AG04449 (cell line): ENCODE results near the gene PRR11.

Experiments used
- CTCF ChIA-PET: fragments of 350-600 bp; formaldehyde crosslinking; extraction: SDS; loops from one replicate; lab custom pipeline; 2021; ENCODE audit warnings: antibody characterized with exemption; lab: Yijun Ruan, JAX
- POLR2A ChIA-PET: fragments of 400-600, 350-600 bp; formaldehyde crosslinking; extraction: SDS; loops from one replicate; lab custom pipeline; 2020; ENCODE audit warnings: antibody characterized with exemption, inconsistent platforms; lab: Yijun Ruan, JAX
- DNase-seq: peaks from one replicate; pipeline ENCODE4 v3.0.0-alpha.2; 2010; ENCODE audit warnings: low read depth, low spot score
- H3K4me3 ChIP-seq: 2 replicates; pipeline ENCODE4 v1.5.1; 2011; ENCODE audit warnings: low read depth, mild to moderate bottlenecking, control low read depth, low read length
- CTCF ChIP-seq: IDR thresholded peaks from one replicate; pipeline ENCODE4 v1.5.1; 2011; ENCODE audit warnings: mild to moderate bottlenecking, moderate library complexity, low read length, control low read depth, inconsistent platforms; ENCODE audit not compliant: insufficient read depth; ENCODE audit errors: missing control alignments

Gene PRR11

DNA sequence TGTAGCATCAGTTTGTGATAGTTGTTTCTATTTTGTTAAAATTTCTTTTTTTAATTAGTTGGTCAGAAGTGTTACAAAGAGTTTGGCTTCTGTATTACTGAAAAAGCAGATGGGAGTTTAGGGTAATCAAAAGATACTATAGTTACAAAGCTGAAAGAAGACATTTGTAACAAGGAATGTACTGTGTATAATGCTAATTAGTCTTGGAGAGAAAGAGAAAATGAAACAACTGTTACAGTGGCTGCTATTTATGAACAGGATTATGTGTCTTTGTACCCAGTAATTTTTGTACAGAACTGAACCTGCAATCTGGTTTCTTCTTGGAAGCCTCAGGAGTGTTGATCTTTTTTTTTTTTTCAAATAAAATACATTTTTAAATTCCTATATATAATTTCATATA is 79.1 kb downstream of the PRR11 start:
- POLR2A ChIA-PET = no interaction called here
- no peak for TF ChIP-seq CTCF
- CTCF ChIA-PET = no interaction called here
- DNase-seq = no peak
- no peak overlapping the region for H3K4me3 ChIP-seq

DNA sequence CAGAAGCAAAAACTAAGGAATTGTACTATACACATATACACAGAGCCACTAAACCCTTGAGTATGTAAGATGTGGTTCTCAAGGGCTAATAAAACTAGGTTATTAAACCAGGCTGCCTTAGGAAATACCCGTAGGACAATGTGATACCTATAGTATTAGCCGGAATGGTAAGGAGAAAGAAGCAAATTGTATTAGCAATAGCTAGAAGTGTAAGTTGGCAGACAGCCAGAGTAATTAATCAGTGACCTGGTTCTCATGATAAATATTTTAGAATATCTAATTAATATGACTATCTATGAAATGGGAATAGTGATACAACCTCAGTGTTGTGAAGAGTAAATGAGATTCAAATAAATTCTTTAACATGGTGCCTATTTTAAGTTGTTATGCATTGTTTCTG is 83.4 kb downstream of the PRR11 start:
- DNase-seq = no peak
- TF ChIP-seq CTCF = no peak
- no peak overlapping the region for H3K4me3 ChIP-seq
- ChIA-PET CTCF (no interaction called here), POLR2A (no interaction called here)

DNA sequence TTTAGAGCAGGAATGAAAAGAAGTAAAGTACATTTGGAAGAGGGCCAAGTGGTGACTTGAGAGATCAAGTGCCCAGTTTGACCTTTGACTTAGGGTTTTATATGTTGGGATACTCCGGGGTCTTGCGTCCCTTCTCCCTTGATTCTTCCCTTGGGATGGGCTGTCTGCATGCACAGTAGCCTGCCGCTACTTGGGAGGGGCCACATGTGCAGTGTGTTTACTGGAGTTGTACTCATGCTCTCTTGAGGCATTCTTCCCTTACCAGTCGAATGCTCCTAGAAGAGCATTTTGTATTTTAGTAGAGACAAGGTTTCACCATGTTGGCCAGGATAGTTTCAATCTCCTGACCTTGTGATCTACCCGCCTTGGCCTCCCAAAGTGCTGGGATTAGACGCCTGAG is 88.5 kb downstream of the PRR11 start:
- no peak for TF ChIP-seq CTCF
- POLR2A ChIA-PET = no interaction called here
- H3K4me3 ChIP-seq = no peak overlapping the region
- no peak for DNase-seq
- CTCF ChIA-PET = no interaction called here
